Stimulated activated naive CD4-positive, alpha-beta T cell (primary cell): ENCODE data around the gene CTNNA3.
"Not testable (repeated sequence)": the region's sequence is repeated elsewhere in the genome, so short reads cannot be mapped to it uniquely, and the experiment has no call there.

Source experiments
- DNase-seq, 6 experiments: peaks; one replicate each; lab custom pipeline; 2025; lab: John Stamatoyannopoulos, UW

The CTNNA3 gene

GRCh38 chr10:67246066-67246555 lies 449.9 kb downstream of the CTNNA3 start:
- DNase-seq, result no peak

- no peak for DNase-seq
Observed at GRCh38 chr10:67242528-67242927, 453.5 kb downstream of the CTNNA3 start.

GRCh38 chr10:67241451-67241850 lies 454.5 kb downstream of the CTNNA3 start:
- DNase-seq, result no peak

GRCh38 chr10:67239864-67240497 lies 456.0 kb downstream of the CTNNA3 start:
- no peak for DNase-seq

GRCh38 chr10:67230680-67231500 lies 465.1 kb downstream of the CTNNA3 start:
- DNase-seq, result not testable (repeated sequence)

- no peak for DNase-seq
Observed at GRCh38 chr10:67225226-67225625, 470.8 kb downstream of the CTNNA3 start.

GRCh38 chr10:67224553-67224952 lies 471.4 kb downstream of the CTNNA3 start:
- DNase-seq, result no peak

- no peak for DNase-seq
Observed at GRCh38 chr10:67222934-67223333, 473.1 kb downstream of the CTNNA3 start.

GRCh38 chr10:67221939-67222494 lies 474.0 kb downstream of the CTNNA3 start:
- no peak for DNase-seq

- no peak for DNase-seq
Observed at GRCh38 chr10:67211680-67212079, 484.3 kb downstream of the CTNNA3 start.

- DNase-seq, result not testable (repeated sequence)
Observed at GRCh38 chr10:67207923-67208322, 488.1 kb downstream of the CTNNA3 start.

GRCh38 chr10:67200913-67201564 lies 495.0 kb downstream of the CTNNA3 start:
- no peak for DNase-seq

GRCh38 chr10:67175354-67175753 lies 520.6 kb downstream of the CTNNA3 start:
- no peak for DNase-seq

GRCh38 chr10:67173787-67174186 lies 522.2 kb downstream of the CTNNA3 start:
- no peak for DNase-seq

GRCh38 chr10:67171970-67172369 lies 524.0 kb downstream of the CTNNA3 start:
- DNase-seq, result no peak

GRCh38 chr10:67156239-67156638 lies 539.8 kb downstream of the CTNNA3 start:
- DNase-seq, result no peak

- no peak for DNase-seq
Observed at GRCh38 chr10:67151471-67151870, 544.5 kb downstream of the CTNNA3 start.

GRCh38 chr10:67144530-67144929 lies 551.5 kb downstream of the CTNNA3 start:
- no peak for DNase-seq

- DNase-seq, result no peak
Observed at GRCh38 chr10:67141300-67141699, 554.7 kb downstream of the CTNNA3 start.

- DNase-seq, result no peak
Observed at GRCh38 chr10:67140641-67141040, 555.4 kb downstream of the CTNNA3 start.

GRCh38 chr10:67127441-67127840 lies 568.6 kb downstream of the CTNNA3 start:
- DNase-seq, result no peak

- no peak for DNase-seq
Observed at GRCh38 chr10:67119651-67120050, 576.3 kb downstream of the CTNNA3 start.
